HG03060 (cell line): ENCODE measurements around the gene GCN1.
A peak's percentile ranks its signal among the peaks of the same experiment; 100 is the strongest.

Experiments used
- ATAC-seq: cut with Tn5 transposase; IDR thresholded peaks from one replicate; pipeline ENCODE4 v1.9.1; 2021; ENCODE audit warnings: low read depth, moderate number of reproducible peaks; ENCODE audit not compliant: unreplicated experiment

The GCN1 gene

GRCh38 chr12:120155072-120155471 is 39.4 kb downstream of the GCN1 start:
- no peak for ATAC-seq

GRCh38 chr12:120150919-120151525 is 43.5 kb downstream of the GCN1 start:
- no peak for ATAC-seq

GRCh38 chr12:120148011-120148410 is 46.5 kb downstream of the GCN1 start:
- no peak for ATAC-seq

- no peak for ATAC-seq
These were observed 49.4 kb downstream of the GCN1 start for GRCh38 chr12:120145164-120145563.

GRCh38 chr12:120144215-120144614 is 50.3 kb downstream of the GCN1 start:
- no peak for ATAC-seq

GRCh38 chr12:120142231-120142877 is 52.2 kb downstream of the GCN1 start:
- no peak for ATAC-seq

- no peak for ATAC-seq
These were observed 53.2 kb downstream of the GCN1 start for GRCh38 chr12:120141336-120141735.

GRCh38 chr12:120140603-120141002 is 53.9 kb downstream of the GCN1 start:
- no peak for ATAC-seq

GRCh38 chr12:120139958-120140357 is 54.6 kb downstream of the GCN1 start:
- ATAC-seq: no peak

GRCh38 chr12:120138366-120138765 is 56.1 kb downstream of the GCN1 start:
- no peak for ATAC-seq

- no peak for ATAC-seq
These were observed 56.7 kb downstream of the GCN1 start for GRCh38 chr12:120137833-120138232.

- ATAC-seq: no peak
These were observed 58.3 kb downstream of the GCN1 start for GRCh38 chr12:120136093-120136770.

GRCh38 chr12:120134307-120134980 is 60.1 kb downstream of the GCN1 start:
- ATAC-seq: no peak

- ATAC-seq: peak; percentile 91
These were observed 61.6 kb downstream of the GCN1 start for GRCh38 chr12:120132863-120133385.

GRCh38 chr12:120132054-120132836 is 62.3 kb downstream of the GCN1 start:
- ATAC-seq: no peak

GRCh38 chr12:120131116-120131515 is 63.4 kb downstream of the GCN1 start:
- no peak for ATAC-seq

- no peak for ATAC-seq
These were observed 64.5 kb downstream of the GCN1 start for GRCh38 chr12:120130011-120130410.

GRCh38 chr12:120126635-120127005 is 67.9 kb downstream of the GCN1 start:
- no peak for ATAC-seq

- no peak for ATAC-seq
These were observed 68.5 kb downstream of the GCN1 start for GRCh38 chr12:120125792-120126634.
